Ovary (tissue), 9 donors: Measurements from ENCODE around the gene GAPDHS. TPM values are rescaled to one million over a fixed set of nuclear protein-coding genes. Genes with fewer than 3 reads are reported as not detected.

ENCODE experiments used
- DNase-seq, 5 donors: peaks; one replicate each; pipeline ENCODE4 v3.0.0-alpha.2; 2019 to 2020
- H3K27ac ChIP-seq, 2 donors: fragments of 200-600 bp; one replicate each; pipeline versions ENCODE4 v1.5.1 to v1.8.0; 2019 to 2022
- H3K27me3 ChIP-seq: fragments of 200-600 bp; one replicate; pipeline ENCODE4 v1.8.0; 2022
- H3K36me3 ChIP-seq: fragments of 200-600 bp; sonication (generic); one replicate; pipeline ENCODE4 v1.5.1; 2019
- H3K4me1 ChIP-seq: one replicate; pipeline ENCODE4 v1.8.1; 2013; ENCODE audit warnings: mild to moderate bottlenecking, moderate library complexity; ENCODE audit not compliant: insufficient read depth
- H3K4me3 ChIP-seq: fragments of 200-600 bp; sonication (generic); one replicate; pipeline ENCODE4 v1.5.1; 2017
- H3K9me3 ChIP-seq, 2 donors: fragments of 200-600 bp in 1 of 2; sonication (generic) in 1 of 2; one replicate each; pipeline versions ENCODE4 v1.5.1 to v1.8.1; 2013 to 2019; ENCODE audit warnings: mild to moderate bottlenecking in 1 of 2, moderate library complexity in 1 of 2
- CTCF ChIP-seq, 3 donors: fragments of 450-650 bp in 2 of 3; fragments of 200-600 bp in 1 of 3; IDR thresholded peaks; one replicate each; pipeline versions ENCODE4 v1.5.1 to v1.8.0; 2016 to 2022; ENCODE audit warnings: antibody characterized with exemption in 3 of 3, mild to moderate bottlenecking in 1 of 3
- EP300 ChIP-seq: sonication (generic); formaldehyde crosslinking; IDR thresholded peaks from one replicate; pipeline ENCODE4 v1.6.1; 2017; ENCODE audit warnings: antibody characterized with exemption
- POLR2A ChIP-seq: fragments of 450-650 bp; IDR thresholded peaks from one replicate; pipeline ENCODE4 v1.6.1; 2017; ENCODE audit warnings: antibody characterized with exemption, mild to moderate bottlenecking, moderate library complexity
- WGBS, 3 donors: extraction: QIAGEN DNeasy Blood & Tissue Kit in 1 of 3; methylation state at CpG; one replicate each; pipeline versions ENCODE4 v1.1.5 to v1.1.7; 2013 to 2017; 5-methylcytosine and 5-hydroxymethylcytosine counted together
- intact Hi-C, 4 donors: fragments of 100-400 bp; cut with DNase I; formaldehyde crosslinking; loops; one replicate each; pipeline versions ENCODE4 v1.11.0 to v1.15.1; 2022 to 2023
- polyA plus RNA-seq, 2 donors: library from polyadenylated mRNA; stranded (reverse); fragments of 200-250 nt in 1 of 2; fragments of 350-450 nt in 1 of 2; fragmentation: Illumina TruSeq in 1 of 2; extraction: RNeasy Lipid Tissue Mini Kit (QIAGEN cat#74804) in 1 of 2; gene quantifications; one replicate each; pipeline ENCODE4 v1.2.3, GENCODE V29; 2013 to 2014
- total RNA-seq, 7 donors: library from RNA; depleted of rRNA in 2 of 7; stranded (reverse); fragments of >200 nt in 2 of 7; fragmentation: NEBNext Ultra II Directional in 3 of 7; extraction: Animal tissue kit (Norgen Biotek cat#: 25700) in 3 of 7; gene quantifications; one replicate each; pipeline versions ENCODE4 v1.1.0 to v1.2.4, GENCODE V29; 2016 to 2023
- donor health status: DM: no; HTN: no; CAD: no; lungs with moderate emphysema.
- donor health status: DM: no; HTN: no; CAD: no.
- donor health status: Bipolar disorder and iron deficiency.
- donor health status: DM: yes; HTN: yes; CAD: no.
- donor health status: DM: no; HTN: no; CAD: no.
- donor health status: DM: yes; HTN: yes; CAD: no.

The GAPDHS gene
- total and polyA plus RNA-seq, 9 donors: not detected

- TF ChIP-seq EP300 (no peak), POLR2A (no peak), CTCF (IDR thresholded peaks at IDR 0.05) (no peak)
- intact Hi-C loops: loop anchor here in 1 of 4 donors (10.0 kb wide), 1 partner anchor 74 kb away; the partner anchor contains the start of gene HAUS5
- WGBS, 3 donors: 69 to 80% (median 78%) methylated on average over 7 of the region's 7 CpGs
Observed at GRCh38 chr19:35540356-35540927, 7.2 kb downstream of the GAPDHS start.

GRCh38 chr19:35542209-35542608 lies 9.0 kb downstream of the GAPDHS start:
- H3K4me3 ChIP-seq: no peak overlapping the region
- no peak overlapping the region for H3K27ac ChIP-seq
- H3K4me1 ChIP-seq: peaks cover 15% of the 10 kb centered on the region
- H3K36me3 ChIP-seq: no peaks in the 10 kb centered on the region
- WGBS, 3 donors: 87 to 93% (median 91%) methylated on average over 11 of the region's 11 CpGs
- TF ChIP-seq EP300 (no peak), CTCF (IDR thresholded peaks at IDR 0.05) (no peak), POLR2A (no peak)
- DNase-seq: no peak
- intact Hi-C loops: loop anchor here in 1 of 4 donors (10.0 kb wide), 1 partner anchor 73 kb away; the partner anchor contains the start of gene HAUS5
- no peaks in the 10 kb centered on the region for H3K9me3 ChIP-seq
- no peaks in the 10 kb centered on the region for H3K27me3 ChIP-seq

More at GRCh38 chr19:35540356-35540927, 7.2 kb downstream of the GAPDHS start:
- Histone ChIP-seq H3K4me3 (no peak overlapping the region), H3K9me3 (no peaks in the 10 kb centered on the region), H3K27me3 (no peaks in the 10 kb centered on the region), H3K36me3 (no peaks in the 10 kb centered on the region), H3K27ac (no peak overlapping the region), H3K4me1 (peaks cover 7% of the 10 kb centered on the region)
- no peak for DNase-seq

GRCh38 chr19:35543280-35544109 lies 10.2 kb downstream of the GAPDHS start:
- 91 to 96% (median 94%) methylated on average over 14 to 15 of the region's 15 CpGs for WGBS, 3 donors
- H3K4me3 ChIP-seq: no peak overlapping the region
- intact Hi-C loops: loop anchor here in 1 of 4 donors (10.0 kb wide), 1 partner anchor 71 kb away; the partner anchor contains the start of gene HAUS5

More at GRCh38 chr19:35543280-35544109, 10.2 kb downstream of the GAPDHS start:
- DNase-seq: no peak
- H3K4me1 ChIP-seq: peaks cover 15% of the 10 kb centered on the region
- H3K27ac ChIP-seq: no peak overlapping the region
- H3K36me3 ChIP-seq: no peaks in the 10 kb centered on the region
- H3K27me3 ChIP-seq: no peaks in the 10 kb centered on the region
- H3K9me3 ChIP-seq: no peaks in the 10 kb centered on the region
- TF ChIP-seq POLR2A: no peak
- TF ChIP-seq CTCF (IDR thresholded peaks at IDR 0.05): no peak
- TF ChIP-seq EP300: no peak
